CD4-positive, alpha-beta T cell treated with Interleukin-17A for 4 hours (primary cell): ENCODE measurements around the gene SPPL3.
A peak's percentile ranks its signal among the peaks of the same experiment; 100 is the strongest.

Experiments
- DNase-seq: peaks from one replicate; pipeline ENCODE4 v3.0.0-alpha.2; 2020; ENCODE audit warnings: mixed read lengths

The SPPL3 gene

DNA sequence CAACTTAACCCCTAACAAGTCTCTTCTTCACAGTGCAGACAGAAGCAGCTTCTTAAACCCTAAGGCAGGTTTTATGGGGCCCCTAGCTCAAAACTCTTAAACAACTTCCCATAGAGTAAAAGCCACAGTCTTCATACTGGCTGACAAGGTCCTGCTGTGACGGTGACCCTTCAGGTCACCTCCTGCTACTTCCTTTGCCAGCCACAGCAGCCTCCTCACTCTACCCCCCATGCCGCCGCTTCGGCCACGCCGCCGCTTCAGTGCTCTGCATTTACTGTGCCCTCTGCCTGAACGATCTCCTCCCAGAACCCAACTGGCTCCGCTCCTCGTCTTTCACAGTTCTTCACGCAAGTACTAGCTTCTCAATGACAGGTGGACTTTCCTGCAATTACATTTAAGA lies 133.1 kb downstream of the SPPL3 start:
- no peak for DNase-seq

- DNase-seq, result no peak
Measured at GRCh38 chr12:120767071-120768024, 136.8 kb downstream of the SPPL3 start.

GRCh38 chr12:120766566-120766965 lies 137.6 kb downstream of the SPPL3 start:
- DNase-seq, result no peak

DNA sequence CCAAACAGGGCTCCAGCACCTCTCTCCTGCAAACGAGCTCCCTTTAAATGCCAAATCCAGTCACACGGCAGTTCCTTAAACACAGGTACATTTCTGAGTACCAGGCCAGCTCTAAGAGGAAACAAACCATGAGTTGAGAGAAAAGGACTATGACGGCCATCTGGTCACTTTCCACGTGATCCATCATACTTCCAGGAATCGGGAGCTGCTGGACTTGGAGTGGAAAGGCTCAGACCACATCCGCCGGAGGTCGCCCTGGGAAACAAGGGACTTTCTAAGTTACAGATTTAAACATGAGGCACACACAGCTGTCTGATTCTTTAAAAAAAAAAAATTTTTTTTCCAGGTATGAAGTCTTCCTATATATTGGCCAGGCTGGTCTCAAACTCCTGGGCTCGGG lies 139.3 kb downstream of the SPPL3 start:
- no peak for DNase-seq

- DNase-seq, result no peak
Measured at GRCh38 chr12:120763250-120763649, 140.9 kb downstream of the SPPL3 start.

DNA sequence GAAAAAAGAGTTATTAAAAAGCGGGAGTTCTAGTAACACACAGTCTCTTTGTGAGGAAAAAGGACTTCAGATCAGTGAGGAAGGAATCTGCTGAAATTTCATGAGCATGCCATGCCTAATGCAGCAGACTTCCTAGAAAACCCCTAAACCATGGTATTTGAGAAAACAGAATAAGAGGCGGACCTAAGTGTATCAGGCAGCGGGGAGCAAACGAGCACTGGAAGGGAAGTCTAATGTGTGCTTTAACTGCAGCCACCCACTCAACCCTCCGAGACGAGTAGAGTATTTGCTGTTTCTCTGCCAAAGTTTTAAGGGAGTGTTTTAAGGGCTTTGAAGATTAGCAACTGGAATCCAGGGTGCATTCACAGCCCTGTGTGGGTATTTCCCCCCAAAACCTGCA lies 142.1 kb downstream of the SPPL3 start:
- no peak for DNase-seq

GRCh38 chr12:120761519-120761934 lies 142.6 kb downstream of the SPPL3 start:
- no peak for DNase-seq

DNA sequence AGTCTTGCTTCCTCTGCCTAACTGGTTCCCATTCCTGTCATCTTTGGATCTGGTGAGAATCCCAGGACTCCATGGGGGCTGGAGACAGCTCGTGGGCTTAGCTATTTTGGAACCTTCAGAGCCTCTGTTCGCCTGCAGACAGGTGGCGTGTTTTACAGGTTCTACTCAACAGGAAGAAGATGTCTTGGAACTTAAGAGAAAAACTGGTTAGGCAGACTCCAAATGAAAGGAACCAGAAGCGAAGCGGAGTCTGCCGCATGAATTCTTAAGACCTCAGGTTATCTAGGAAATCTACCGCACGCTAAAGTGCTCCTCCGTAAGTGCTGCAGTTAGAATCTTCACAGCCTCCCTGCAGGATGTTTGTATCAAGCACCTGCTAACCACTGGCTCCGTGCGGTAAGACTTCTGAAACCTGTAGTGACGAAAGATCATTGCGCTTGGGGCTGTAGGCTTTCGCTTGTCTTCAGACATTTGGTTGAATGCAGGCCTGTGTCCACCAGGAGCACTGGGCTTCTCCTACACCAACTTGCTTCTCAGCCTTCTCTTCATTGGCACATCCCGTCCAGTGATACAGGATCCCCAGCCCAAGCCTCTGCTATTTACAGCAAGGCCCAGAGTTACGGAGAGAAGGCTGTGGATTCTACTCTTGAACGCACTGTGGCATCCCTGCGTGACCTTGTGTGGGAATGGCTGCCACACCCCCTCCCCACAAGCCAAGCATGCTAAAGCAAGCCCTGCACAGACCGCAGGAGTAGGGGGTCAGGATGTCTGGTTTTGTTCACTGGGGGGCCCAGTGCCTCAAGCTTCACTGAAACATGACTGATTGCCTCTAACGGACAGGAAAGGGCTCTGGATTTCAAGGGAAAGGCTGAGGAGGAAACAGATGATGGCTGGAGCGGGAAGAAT lies 143.6 kb downstream of the SPPL3 start:
- peak; percentile 42 for DNase-seq

DNA sequence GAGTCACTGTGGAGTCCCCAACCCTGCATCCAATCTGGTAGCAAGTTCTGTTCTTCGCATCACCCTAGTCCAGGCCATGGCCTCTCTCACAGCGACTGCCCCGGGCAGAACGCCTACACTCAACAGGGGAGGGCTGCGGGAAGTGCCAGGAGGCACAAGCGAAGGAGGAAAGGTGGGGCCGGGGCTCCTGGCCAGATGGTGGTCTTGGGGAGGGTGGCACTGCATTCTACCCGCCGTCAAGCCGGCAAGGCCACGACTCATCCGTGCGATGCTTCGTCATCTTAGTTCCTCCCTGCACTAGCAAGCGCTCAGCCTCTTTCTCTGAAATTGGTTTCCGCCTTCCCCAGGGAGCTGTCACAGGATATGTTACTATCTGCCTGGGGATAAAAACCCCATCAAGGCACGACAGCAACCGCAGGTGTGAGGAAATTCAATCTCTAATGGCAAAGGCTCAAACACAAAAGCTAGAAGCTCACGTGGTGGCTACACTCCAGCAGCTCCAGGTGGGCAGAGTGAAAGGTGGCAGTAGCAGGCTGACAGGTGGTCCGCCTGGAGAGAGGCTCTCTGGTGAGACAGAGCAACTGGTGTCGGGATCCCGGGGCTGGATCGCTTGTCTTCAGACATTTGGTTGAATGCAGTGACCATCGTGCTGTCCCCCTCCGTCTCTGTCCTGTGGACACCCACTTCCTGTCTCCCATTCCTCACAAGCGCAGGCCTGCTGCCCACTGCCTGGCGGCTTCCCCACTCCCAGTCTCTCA lies 144.4 kb downstream of the SPPL3 start:
- DNase-seq, result peak; percentile 14

DNA sequence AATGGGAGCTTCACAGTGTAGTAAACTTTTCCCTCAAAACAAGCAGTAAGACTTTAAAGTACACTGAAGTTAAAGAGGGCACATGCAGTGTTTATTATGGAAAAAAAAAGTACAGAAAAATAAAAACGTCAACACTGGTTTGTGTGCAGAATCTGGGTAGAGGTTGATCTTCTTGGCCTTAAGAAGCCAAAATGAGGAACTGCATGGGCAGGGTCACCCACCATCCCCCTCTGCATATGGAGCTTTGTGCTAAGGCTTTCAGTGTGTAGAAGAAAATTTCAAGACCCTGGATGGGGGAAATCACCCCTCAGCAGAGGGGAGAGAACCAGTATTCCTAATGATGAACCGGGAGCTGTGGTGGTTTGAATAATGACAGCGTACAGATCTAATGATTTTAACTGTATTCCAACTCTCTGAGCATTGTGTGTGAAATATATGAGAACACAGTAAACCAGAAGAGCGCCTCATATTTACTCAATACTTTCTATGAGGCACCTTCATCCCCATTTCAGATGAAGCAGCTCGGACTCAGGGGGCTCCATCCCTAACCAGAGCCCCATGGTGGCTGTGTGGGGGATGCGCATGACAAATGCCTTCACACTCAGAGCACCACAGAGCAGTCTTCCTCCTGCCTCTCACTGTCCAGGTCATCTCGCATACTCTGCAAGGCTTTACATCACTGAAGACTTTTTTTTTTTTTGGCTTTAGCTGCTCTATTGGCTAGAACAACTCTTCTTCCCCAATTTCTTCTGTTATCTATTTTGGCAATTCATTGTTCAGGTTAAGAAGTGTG lies 145.2 kb downstream of the SPPL3 start:
- no peak for DNase-seq

- no peak for DNase-seq
Measured at GRCh38 chr12:120757949-120758348, 146.2 kb downstream of the SPPL3 start.

- DNase-seq, result no peak
Measured at GRCh38 chr12:120757226-120757742, 146.9 kb downstream of the SPPL3 start.

- DNase-seq, result no peak
Measured at GRCh38 chr12:120755269-120755668, 148.9 kb downstream of the SPPL3 start.

- no peak for DNase-seq
Measured at GRCh38 chr12:120754792-120755191, 149.4 kb downstream of the SPPL3 start.

GRCh38 chr12:120751389-120751788 lies 152.8 kb downstream of the SPPL3 start:
- no peak for DNase-seq

- no peak for DNase-seq
Measured at GRCh38 chr12:120750806-120751205, 153.4 kb downstream of the SPPL3 start.

DNA sequence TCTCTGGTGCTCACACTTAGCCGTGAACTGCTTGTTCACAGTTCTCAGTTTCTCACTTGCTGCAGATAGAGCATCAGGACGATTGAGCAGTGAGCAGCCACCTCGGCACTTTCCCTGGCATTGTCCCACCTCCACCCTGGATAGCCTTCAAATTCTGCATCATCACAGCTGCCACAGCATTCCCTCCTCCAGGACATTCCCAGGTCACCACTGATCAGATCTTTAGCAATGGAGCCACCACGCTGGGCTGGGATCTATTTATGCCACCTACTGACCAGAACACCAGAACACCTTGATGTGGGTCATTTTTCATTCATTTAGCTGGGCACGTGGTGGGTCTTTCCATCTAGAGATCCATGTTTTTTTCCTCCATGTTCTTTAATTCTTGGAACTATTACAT lies 154.9 kb downstream of the SPPL3 start:
- DNase-seq, result no peak

- no peak for DNase-seq
Measured at GRCh38 chr12:120748242-120748641, 155.9 kb downstream of the SPPL3 start.

DNA sequence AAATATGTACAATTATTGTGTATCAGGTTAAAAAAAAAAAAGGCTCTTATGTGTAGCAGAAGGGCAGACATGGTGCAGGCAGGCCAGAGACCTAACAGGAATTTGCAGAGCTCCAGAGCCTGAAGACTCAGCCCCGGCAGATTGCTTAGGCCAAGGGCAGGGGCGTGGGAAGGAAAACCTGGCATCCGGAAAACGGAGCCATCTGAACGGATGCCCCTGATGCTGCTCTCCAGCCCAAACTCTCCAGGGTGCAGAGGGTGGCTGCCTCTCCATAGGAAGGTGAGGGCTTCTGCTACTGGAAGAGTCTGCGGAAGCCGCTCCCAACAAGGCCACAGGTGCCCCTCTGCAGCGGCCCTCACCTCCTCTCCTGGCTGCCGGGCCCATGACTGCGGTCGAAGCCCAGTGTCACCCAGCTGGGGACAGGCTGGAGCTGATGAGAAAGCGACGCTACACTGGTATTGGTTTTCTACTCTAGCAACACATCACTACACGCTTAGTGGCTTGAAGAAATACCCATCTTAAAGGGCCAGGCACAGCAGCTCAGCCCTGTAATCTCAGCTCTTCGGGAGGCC lies 159.2 kb downstream of the SPPL3 start:
- no peak for DNase-seq

DNA sequence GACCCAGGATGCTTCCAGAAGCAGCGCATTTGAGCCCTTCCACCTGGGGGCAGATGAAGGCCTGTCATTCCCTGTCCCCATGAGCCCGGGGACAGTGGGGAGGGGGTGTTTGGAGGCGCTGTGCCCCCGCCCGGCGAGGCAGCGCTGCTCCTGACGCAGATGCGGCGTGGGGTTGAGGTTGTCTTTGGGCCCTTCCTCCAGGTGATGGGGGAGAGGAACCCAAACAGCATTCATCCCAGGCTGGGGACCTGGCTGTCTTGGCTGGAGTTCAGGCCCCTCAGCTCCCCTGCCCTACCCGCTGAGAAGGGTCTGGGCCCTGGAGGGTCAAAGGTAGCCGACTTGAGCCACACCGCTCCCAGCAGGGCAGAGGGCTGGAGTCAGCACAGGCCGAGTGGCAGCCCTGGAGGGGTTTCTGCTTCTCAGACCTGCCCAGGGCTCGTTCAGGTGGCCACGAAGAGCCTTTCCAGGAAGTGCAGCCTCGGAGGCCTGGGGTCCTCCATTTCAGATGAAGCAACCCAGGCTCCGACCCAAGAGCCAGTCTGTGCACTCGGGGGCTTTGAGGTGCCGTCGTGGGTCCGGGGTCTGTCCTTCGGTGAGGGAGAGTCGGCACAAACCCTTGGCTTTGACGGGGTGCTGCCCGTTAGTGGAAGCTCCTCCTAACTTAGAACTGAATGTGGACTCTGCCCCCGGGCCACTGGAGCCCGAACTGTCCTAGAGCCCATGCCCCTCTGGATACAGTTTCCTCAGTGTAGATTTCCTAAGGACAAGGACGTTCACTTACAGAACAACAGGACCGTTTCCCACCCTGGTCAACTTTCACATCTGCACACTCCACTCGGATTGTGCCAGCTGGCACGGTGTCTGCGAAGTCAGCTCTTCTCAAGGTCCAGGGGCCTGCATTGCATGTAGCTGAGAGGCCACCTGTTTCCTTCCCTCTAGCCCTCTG lies 162.4 kb downstream of the SPPL3 start:
- DNase-seq, result no peak
